ENCODE measurements around the gene ULBP3. TPM values are rescaled to one million over a fixed set of nuclear protein-coding genes. Genes with fewer than 3 reads are reported as not detected.
A peak's percentile ranks its signal among the peaks of the same experiment; 100 is the strongest.

The ULBP3 gene
- total and polyA plus RNA-seq, 9 of the 15 experiments (the other 6 are each of a cell fraction or from before 2014, with no cell fraction given), result 0.25 to 0.33 TPM; not detected in 7

- no peaks in the 10 kb centered on the region for H3K9me1 ChIP-seq (ENCODE audit: control insufficient read depth, insufficient read depth, low read length)
- H3K79me2 ChIP-seq (ENCODE audit: control insufficient read depth, insufficient read depth, low read length), result no peaks in the 10 kb centered on the region
- DNase-seq (ENCODE audit: extremely low read depth in 1 of 4, low spot score in 3 of 4) (peak in 1 of 4 experiments; percentile 15), ATAC-seq (peak; percentile 44), FAIRE-seq (peak; percentile 80)
- in situ Hi-C loops (cut with MboI), result no loop called here
- H3K4me1 ChIP-seq (replicated peaks in 1 of 2; ENCODE audit: control insufficient read depth in 2 of 2, insufficient read depth in 2 of 2, low read length in 2 of 2), result peaks cover 0 to 5% of the 10 kb centered on the region in 2 experiments; a peak in 3 of 5 replicates
- peaks cover 15 to 46% of the 10 kb centered on the region in 2 experiments; a peak in 4 of 5 replicates for H3K27me3 ChIP-seq (ENCODE audit: control insufficient read depth in 2 of 2, insufficient read depth in 2 of 2, low read length in 2 of 2)
- H2AFZ ChIP-seq (ENCODE audit: low read depth, low read length), result no peak overlapping the region
- H3K36me3 ChIP-seq (ENCODE audit: control insufficient read depth, insufficient read depth, low read length), result no peaks in the 10 kb centered on the region
- no peak overlapping the region for H3K9ac ChIP-seq (ENCODE audit: insufficient read depth in 1 of 2, low read depth in 2 of 2, low read length in 2 of 2)
- H3K4me3 ChIP-seq, result no peak overlapping the region
- BruUV-seq (replicated peaks), result no TSS peak
- 10% methylated on average over 6 of the region's 6 CpGs for WGBS (ENCODE audit: insufficient coverage, low coverage, missing lambda C conversion rate)
- no peak overlapping the region for H3K4me2 ChIP-seq (ENCODE audit: insufficient read depth, low read length)
- ChIA-PET CTCF (ENCODE audit: low intra/inter-chr PET ratio) (no interaction called here), POLR2A (interaction anchor here (0.5 to 1.1 kb wide), 4 partner anchors 15 to 697 kb away, joined by 3 to 4 read pairs (median 4); no protein-coding TSS in a partner anchor)
- intact Hi-C loops (cut with micrococcal nuclease), result no loop called here
- H3K27ac ChIP-seq (ENCODE audit: extremely low read depth, low read depth, low read length), result no peak overlapping the region
- no peaks in the 10 kb centered on the region for H3K9me3 ChIP-seq (replicated peaks; ENCODE audit: control insufficient read depth, insufficient read depth, low read depth, low read length)
- H4K20me1 ChIP-seq (replicated peaks; ENCODE audit: control insufficient read depth, insufficient read depth, low read length), result no peaks in the 10 kb centered on the region
- TF ChIP-seq ZNF586 (CRISPR knock-in tag; conservative IDR thresholded peaks at IDR 0.05) (no peak), RUNX1 (IDR thresholded peaks at IDR 0.05; ENCODE audit: low read depth) (no peak), MYC (IDR thresholded peaks at IDR 0.05; ENCODE audit: low read depth, low read length) (no peak), MYC (CRISPR knock-in tag; IDR thresholded peaks at IDR 0.05; ENCODE audit: borderline replicate concordance, low read depth) (no peak), CTBP1 (IDR thresholded peaks at IDR 0.05; ENCODE audit: borderline replicate concordance) (no peak), ZBTB7A (IDR thresholded peaks at IDR 0.05; ENCODE audit: borderline replicate concordance, control insufficient read depth, low read depth, low read length) (no peak), HDAC1 (IDR thresholded peaks at IDR 0.05) (no peak), ZNF518B (CRISPR knock-in tag; IDR thresholded peaks at IDR 0.05) (no peak), ZNF277 (CRISPR knock-in tag; IDR thresholded peaks at IDR 0.05; ENCODE audit: borderline replicate concordance) (no peak), POLR2G (IDR thresholded peaks at IDR 0.05; ENCODE audit: low read depth, low read length) (no peak), RBFOX2 (IDR thresholded peaks at IDR 0.05; ENCODE audit: low read depth, low read length) (no peak), STAG1 (CRISPR knock-in tag; IDR thresholded peaks at IDR 0.05; ENCODE audit: borderline replicate concordance) (no peak), ZNF609 (CRISPR knock-in tag; IDR thresholded peaks at IDR 0.05; ENCODE audit: borderline replicate concordance) (no peak)
Observed at GRCh38 chr6:150112233-150112632, 43.3 kb upstream of the ULBP3 start.
